Nucleus accumbens (tissue), 56 donors: ENCODE results near the gene MOB3C.

ENCODE experiments used
- DNase-seq, 56 donors: peaks; one replicate each; lab custom pipeline; 2025; lab: John Stamatoyannopoulos, UW

The MOB3C gene

GRCh38 chr1:46607345-46608130 lies 9.1 kb downstream of the MOB3C start:
- peak in 7 of 56 donors; percentile 13 to 34 (median 25) for DNase-seq

DNA sequence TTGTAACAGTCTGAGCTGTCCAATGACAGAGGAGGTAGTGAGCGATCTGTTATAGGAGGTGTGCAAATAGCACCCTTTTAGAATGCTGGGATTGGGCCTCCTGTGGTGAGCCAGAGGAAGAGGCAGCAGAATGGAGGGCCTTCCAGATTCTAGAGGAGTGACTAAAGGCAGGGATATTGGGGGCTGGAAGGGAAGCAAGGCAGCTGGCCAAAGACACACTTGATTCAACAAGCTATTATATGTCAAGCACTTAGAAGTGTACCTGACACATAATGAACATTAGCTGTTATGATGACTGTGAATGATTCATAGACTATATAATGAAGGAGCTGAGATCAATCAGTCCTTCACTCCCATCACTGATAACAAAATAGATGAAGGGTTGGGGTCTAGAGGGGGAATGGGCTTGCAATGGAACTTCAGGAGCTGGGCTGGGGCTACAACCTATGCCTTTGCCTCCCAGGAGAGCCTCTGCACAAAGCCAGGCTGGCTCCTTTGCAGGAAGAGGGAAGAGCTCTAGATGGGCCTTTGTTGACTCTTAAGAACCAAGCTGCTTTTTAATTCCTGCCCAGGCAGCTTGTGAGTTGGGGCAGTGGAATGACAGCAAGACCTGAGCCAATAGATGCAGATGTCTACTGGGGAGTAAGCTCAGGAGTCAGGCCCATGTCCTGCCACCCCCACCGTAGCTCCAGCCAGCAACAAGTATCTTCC lies 10.2 kb downstream of the MOB3C start:
- no peak for DNase-seq

GRCh38 chr1:46605232-46605631 lies 11.4 kb downstream of the MOB3C start:
- no peak for DNase-seq

DNA sequence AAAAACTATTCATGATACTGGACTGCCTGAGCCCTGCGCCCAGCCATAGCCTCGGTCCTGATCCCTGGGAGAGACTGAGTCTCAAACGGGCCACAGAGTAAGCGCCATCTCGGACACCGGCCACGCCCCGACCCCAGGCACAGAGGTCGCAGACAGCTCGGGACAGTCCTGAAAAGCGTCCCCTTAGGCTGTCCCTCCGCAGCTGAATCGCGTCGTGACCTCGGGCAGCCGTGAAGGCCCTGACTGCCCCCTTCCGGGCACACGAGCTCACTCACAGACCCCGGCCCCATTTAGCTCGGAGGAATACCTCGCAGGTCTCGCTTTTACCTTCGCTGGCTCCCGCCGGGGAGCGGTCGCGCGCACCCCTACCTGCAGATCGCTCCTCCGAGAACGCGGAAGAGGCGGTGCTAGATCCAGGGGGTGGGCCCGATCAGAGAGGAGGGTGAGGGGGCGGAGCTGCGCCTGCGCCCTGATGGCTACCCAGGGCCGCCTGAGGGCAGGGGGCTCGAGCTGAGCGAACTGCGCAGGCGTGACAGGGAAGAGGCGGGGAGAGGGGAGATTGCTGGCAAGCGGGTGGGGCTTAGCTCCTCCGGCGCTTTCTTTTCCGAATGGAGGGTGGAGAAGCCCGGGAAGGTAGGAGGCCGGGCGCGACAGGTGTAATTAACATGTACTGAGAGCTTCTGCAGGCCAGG lies 12.6 kb downstream of the MOB3C start, which contains the start of gene MKNK1:
MKNK1 (minus strand) TSS at position 411 of the 692 bp plus-strand sequence. CDS start 20,941 bp downstream, outside the sequence.
- peak; percentile 26 to 96 (median 82) for DNase-seq

GRCh38 chr1:46603481-46603857 lies 13.1 kb downstream of the MOB3C start:
- no peak for DNase-seq

- no peak for DNase-seq
These were observed 15.2 kb downstream of the MOB3C start for GRCh38 chr1:46601257-46602007.

DNA sequence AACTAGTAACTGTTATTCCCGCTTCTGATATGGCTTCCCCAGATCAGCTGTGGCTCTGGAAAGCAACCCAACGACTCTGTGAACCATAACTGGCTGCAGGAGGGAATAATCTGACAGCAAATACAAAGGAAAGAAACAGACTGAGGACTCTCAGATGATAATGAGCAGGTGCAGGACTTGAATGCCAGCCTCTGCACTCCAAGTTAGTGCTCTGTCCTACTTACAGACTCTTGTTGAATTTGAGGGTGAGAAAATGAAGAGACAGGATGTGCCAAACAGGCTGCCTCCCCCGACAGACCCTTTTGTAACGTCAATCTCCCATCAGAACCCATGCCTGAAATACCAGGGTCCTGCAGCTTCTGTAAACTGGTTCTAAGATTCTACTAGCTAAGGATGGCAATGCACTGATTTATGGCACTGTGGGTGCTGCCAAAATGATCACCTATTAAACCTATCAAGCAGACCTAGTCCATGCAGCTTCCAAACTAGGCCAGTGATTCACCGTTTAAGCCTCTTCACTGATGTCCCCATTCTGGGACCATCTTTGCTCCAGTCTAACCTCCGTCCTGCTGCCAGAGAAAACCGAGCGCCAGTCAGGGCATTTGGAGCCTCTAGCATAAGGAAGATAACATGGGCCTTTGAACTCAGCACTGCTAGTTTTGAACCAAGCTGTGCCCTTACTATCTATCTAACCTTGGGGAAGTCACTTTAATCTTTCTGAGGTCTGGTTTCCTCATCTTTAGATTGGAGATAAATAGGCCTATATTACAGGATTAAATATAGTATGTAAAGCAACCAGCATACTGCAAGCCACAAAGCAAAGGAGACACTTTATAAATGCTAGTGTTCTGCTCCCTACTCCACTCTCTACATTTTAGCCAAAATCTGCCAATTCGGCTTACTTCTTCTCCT lies 17.3 kb downstream of the MOB3C start:
- no peak for DNase-seq

GRCh38 chr1:46596846-46597245 lies 19.8 kb downstream of the MOB3C start:
- no peak for DNase-seq

GRCh38 chr1:46596036-46596435 lies 20.6 kb downstream of the MOB3C start:
- DNase-seq = no peak

- peak in 12 of 56 donors; percentile 6 to 44 (median 22) for DNase-seq
These were observed 21.5 kb downstream of the MOB3C start for GRCh38 chr1:46595127-46595526.

DNA sequence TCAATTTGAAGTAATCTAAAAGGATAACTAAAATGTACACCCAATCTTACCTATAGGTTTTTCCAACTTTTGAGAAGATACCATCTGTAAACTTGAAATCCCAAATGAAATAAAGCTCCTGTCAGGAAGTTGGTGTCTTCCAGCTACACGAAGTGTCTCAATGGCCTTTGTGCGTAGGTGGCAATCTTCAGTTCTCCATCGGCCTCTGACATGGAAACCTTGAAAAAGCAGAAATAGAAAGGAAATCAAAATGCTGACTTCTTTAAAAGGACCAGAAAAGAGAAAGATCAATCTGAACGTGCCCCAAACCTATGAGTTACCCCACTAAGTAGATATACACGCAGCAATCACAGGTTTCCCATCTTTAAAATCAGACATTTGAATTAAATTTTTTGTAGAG lies 22.5 kb downstream of the MOB3C start:
- DNase-seq = no peak

- DNase-seq = no peak
These were observed 23.8 kb downstream of the MOB3C start for GRCh38 chr1:46592823-46593222.

DNA sequence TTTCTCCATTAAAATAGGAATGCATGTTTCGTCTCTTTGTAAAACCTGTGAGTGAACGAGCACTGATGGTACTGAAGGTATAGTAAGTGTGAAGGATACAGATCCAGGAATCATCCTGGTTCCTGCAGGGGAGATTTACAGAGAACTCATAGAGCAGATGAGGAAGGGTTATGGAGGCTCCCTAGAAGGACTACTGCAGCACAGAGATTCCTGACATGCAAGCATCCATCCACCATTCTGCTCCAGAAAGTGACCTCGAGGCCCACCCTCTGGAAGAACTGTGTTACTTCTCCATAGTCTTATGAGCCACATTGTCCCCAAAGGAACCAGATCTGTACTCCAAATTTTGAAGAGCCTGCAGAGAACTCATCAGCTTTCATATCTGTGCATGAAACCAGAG lies 27.1 kb downstream of the MOB3C start:
- no peak for DNase-seq

DNA sequence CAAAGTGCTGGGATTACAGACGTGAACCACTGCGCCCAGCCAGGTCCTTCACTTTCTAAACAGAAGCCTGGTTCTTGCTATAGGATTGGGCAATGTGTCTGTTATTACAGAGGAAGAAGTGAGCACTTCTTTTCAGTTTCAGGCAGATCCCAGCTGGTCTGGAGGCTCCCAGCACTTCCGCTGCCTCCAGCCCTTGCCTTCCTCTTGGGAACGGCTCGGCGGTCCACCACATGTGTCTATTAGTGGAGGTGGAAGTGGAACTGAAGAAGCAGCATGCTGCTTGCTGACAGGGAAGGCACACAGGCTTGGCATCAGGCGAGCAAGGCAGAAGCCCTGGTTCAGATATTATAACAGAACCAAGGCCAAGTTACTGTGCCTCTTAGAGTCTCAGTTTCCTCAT lies 29.5 kb downstream of the MOB3C start:
- DNase-seq = peak in 12 of 56 donors; percentile 8 to 46 (median 18)

GRCh38 chr1:46585312-46585938 lies 31.2 kb downstream of the MOB3C start:
- DNase-seq = peak in 3 of 56 donors; percentile 10 to 13 (median 11)

DNA sequence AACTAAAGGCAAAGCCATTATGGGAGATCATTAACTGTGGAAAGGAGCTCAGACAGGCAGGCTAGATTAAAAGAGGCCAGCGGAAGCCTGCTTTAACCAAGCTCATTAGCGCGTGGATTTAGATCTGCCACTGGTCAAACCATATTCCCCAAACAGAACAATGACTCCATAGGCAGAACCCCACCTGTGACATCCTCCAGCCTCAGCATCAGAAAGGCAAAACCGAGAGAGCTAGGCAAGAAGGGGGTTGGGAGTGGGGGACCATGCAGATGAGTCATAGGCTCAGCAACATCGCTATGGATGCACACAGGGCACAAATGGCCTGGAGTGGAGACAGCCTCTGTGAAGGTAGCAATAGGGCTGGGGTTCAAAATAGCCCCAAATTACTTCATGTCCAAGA lies 33.1 kb downstream of the MOB3C start:
- DNase-seq = no peak

- no peak for DNase-seq
These were observed 33.6 kb downstream of the MOB3C start for GRCh38 chr1:46582972-46583371.

GRCh38 chr1:46581681-46582455 lies 34.7 kb downstream of the MOB3C start:
- no peak for DNase-seq
